HepG2 (cell line): ENCODE results near the gene C2orf81. TPM values are rescaled to one million over a fixed set of nuclear protein-coding genes. Genes with fewer than 3 reads are reported as not detected.

Source experiments
- ATAC-seq: fragments of 200-7000 bp; cut with Tn5 transposase; 3 replicates; pipeline ENCODE4 v1.9.1; 2020; ENCODE audit warnings: mild to moderate bottlenecking, moderate library complexity
- BruUV-seq: library from RNA; stranded (reverse); fragments of 400-500 nt; replicated peaks from 2 replicates; lab custom pipeline; 2021; lab: Mats Ljungman, UMichigan
- CTCF ChIA-PET: fragments of 300-600 bp; formaldehyde crosslinking; extraction: SDS; loops from one replicate; lab custom pipeline; 2021; ENCODE audit warnings: low total read pairs, inconsistent platforms, low intra/inter-chr PET ratio; lab: Yijun Ruan, JAX
- POLR2A ChIA-PET: fragments of 350-600 bp; sonication (Branson Sonifier 250); formaldehyde crosslinking; loops from one replicate; lab custom pipeline; 2020; ENCODE audit warnings: antibody characterized with exemption, inconsistent platforms; lab: Yijun Ruan, JAX
- DNase-seq: peaks from one replicate; pipeline ENCODE4 v3.0.0-alpha.2; 2015; ENCODE audit warnings: low spot score
- FAIRE-seq: peaks from 3 replicates; lab custom pipeline; 2011; peaks lifted over from hg19 to GRCh38; lab: Jason Lieb, UNC
- H2AFZ ChIP-seq: one replicate; pipeline ENCODE4 v1.6.1; 2011; ENCODE audit warnings: low read length, inconsistent platforms
- H3K27ac ChIP-seq: fragments of 300-600 bp; 3 replicates; pipeline ENCODE4 v1.8.0; 2011; ENCODE audit warnings: mixed run types, mild to moderate bottlenecking, mixed read lengths, low read length, inconsistent platforms; ENCODE audit not compliant: insufficient read depth; ENCODE audit errors: extremely low read length
- H3K27me3 ChIP-seq, 2 experiments: fragments of 200-600 bp in 1 of 2; 2 replicates in 1 of 2; 3 replicates in 1 of 2; pipeline versions ENCODE4 v1.6.0 to v1.8.0; 2011; ENCODE audit warnings: low read length in 2 of 2, mild to moderate bottlenecking in 2 of 2, moderate library complexity in 2 of 2, inconsistent platforms in 1 of 2; ENCODE audit not compliant: insufficient read depth in 2 of 2, control insufficient read depth in 1 of 2
- H3K36me3 ChIP-seq, 2 experiments: fragments of 200-600 bp in 1 of 2; replicated peaks in 1 of 2; 2 replicates in 1 of 2; 3 replicates in 1 of 2; pipeline versions ENCODE4 v1.5.1 to v1.8.0; 2011; ENCODE audit warnings: low read length in 2 of 2, inconsistent platforms in 1 of 2; ENCODE audit not compliant: insufficient read depth in 2 of 2, control insufficient read depth in 1 of 2
- H3K4me1 ChIP-seq: 2 replicates; pipeline ENCODE4 v1.5.1; 2012; ENCODE audit warnings: low read length, inconsistent platforms; ENCODE audit not compliant: insufficient read depth
- H3K4me2 ChIP-seq: 2 replicates; pipeline ENCODE4 v1.6.0; 2011; ENCODE audit warnings: low read depth, low read length, inconsistent platforms
- H3K4me3 ChIP-seq, 3 experiments: fragments of 200-600 bp in 1 of 3; sonication (generic), shearing (Covaris generic) in 1 of 3; replicated peaks in 1 of 3; 2 replicates each; pipeline ENCODE4 v1.5.1; 2011 to 2016; ENCODE audit warnings: low read length in 3 of 3, inconsistent platforms in 2 of 3, low read depth in 2 of 3, mild to moderate bottlenecking in 2 of 3, control low read depth in 1 of 3, mixed read lengths in 1 of 3; ENCODE audit not compliant: insufficient read depth in 1 of 3
- H3K79me2 ChIP-seq: one replicate; pipeline ENCODE4 v1.6.1; 2011; ENCODE audit warnings: low read length, inconsistent platforms; ENCODE audit not compliant: insufficient read depth
- H3K9ac ChIP-seq: 2 replicates; pipeline ENCODE4 v1.6.0; 2011; ENCODE audit warnings: mild to moderate bottlenecking, low read depth, low read length, inconsistent platforms; ENCODE audit not compliant: insufficient read depth
- H3K9me3 ChIP-seq: 2 replicates; pipeline ENCODE4 v1.5.1; 2012; ENCODE audit warnings: mild to moderate bottlenecking, low read length
- H4K20me1 ChIP-seq: 2 replicates; pipeline ENCODE4 v1.6.0; 2011; ENCODE audit warnings: inconsistent platforms, mild to moderate bottlenecking, low read length, moderate library complexity; ENCODE audit not compliant: insufficient read depth
- BRD4 ChIP-seq: sonication (generic); formaldehyde crosslinking; IDR thresholded peaks from 2 replicates; pipeline ENCODE4 v1.4.0; 2020; ENCODE audit warnings: missing genetic modification reagents
- DPF2 ChIP-seq: sonication (generic); formaldehyde crosslinking; IDR thresholded peaks from 2 replicates; pipeline ENCODE4 v1.4.0; 2020; ENCODE audit warnings: mild to moderate bottlenecking, low read depth, missing genetic modification reagents, borderline replicate concordance
- HMG20B ChIP-seq: conservative IDR thresholded peaks from 2 replicates; pipeline ENCODE4 v1.6.1; 2016; ENCODE audit warnings: missing genetic modification reagents, missing compliant biosample characterization
- LRRFIP1 ChIP-seq: sonication (generic); formaldehyde crosslinking; conservative IDR thresholded peaks from 2 replicates; pipeline ENCODE4 v1.4.0; 2020; ENCODE audit warnings: missing genetic modification reagents
- PTBP1 ChIP-seq: fragments of 200-400 bp; formaldehyde crosslinking; IDR thresholded peaks from 2 replicates; pipeline ENCODE4 v1.6.1; 2018; ENCODE audit warnings: low read length, low read depth; ENCODE audit not compliant: poor library complexity, severe bottlenecking
- SOX5 ChIP-seq: IDR thresholded peaks from 2 replicates; pipeline ENCODE4 v1.6.1; 2016; ENCODE audit warnings: borderline replicate concordance
- TOPORS ChIP-seq: sonication (generic); formaldehyde crosslinking; IDR thresholded peaks from 2 replicates; pipeline ENCODE4 v1.8.0; 2023; ENCODE audit warnings: mild to moderate bottlenecking, missing genetic modification reagents
- ZNF24 ChIP-seq: fragments of 450-650 bp; IDR thresholded peaks from 2 replicates; pipeline ENCODE4 v1.6.1; 2017; ENCODE audit warnings: antibody characterized with exemption, mild to moderate bottlenecking
- ZNF296 ChIP-seq: sonication (generic); formaldehyde crosslinking; conservative IDR thresholded peaks from 2 replicates; pipeline ENCODE4 v1.5.0; 2020; ENCODE audit warnings: mild to moderate bottlenecking, missing genetic modification reagents
- ZNF329 ChIP-seq: sonication (generic); formaldehyde crosslinking; IDR thresholded peaks from 2 replicates; pipeline ENCODE4 v1.9.0; 2021; ENCODE audit warnings: low read depth, mild to moderate bottlenecking, missing genetic modification reagents
- ZNF333 ChIP-seq: sonication (generic); formaldehyde crosslinking; IDR thresholded peaks from 2 replicates; pipeline ENCODE4 v1.4.0; 2020; ENCODE audit warnings: mild to moderate bottlenecking, missing genetic modification reagents, borderline replicate concordance
- ZNF354B ChIP-seq: sonication (generic); formaldehyde crosslinking; IDR thresholded peaks from 2 replicates; pipeline ENCODE4 v1.8.0; 2022; ENCODE audit warnings: mild to moderate bottlenecking, missing genetic modification reagents
- ZNF432 ChIP-seq: sonication (generic); formaldehyde crosslinking; IDR thresholded peaks from 2 replicates; pipeline ENCODE4 v1.5.0; 2020; ENCODE audit warnings: missing genetic modification reagents, mild to moderate bottlenecking, borderline replicate concordance
- ZNF614 ChIP-seq: IDR thresholded peaks from 2 replicates; pipeline ENCODE4 v1.6.1; 2018; ENCODE audit warnings: missing biosample characterization, missing genetic modification reagents, inconsistent platforms, borderline replicate concordance
- ZNF629 ChIP-seq: sonication (generic); formaldehyde crosslinking; conservative IDR thresholded peaks from 2 replicates; pipeline ENCODE4 v1.5.0; 2020; ENCODE audit warnings: missing genetic modification reagents
- ZNF7 ChIP-seq: IDR thresholded peaks from 2 replicates; pipeline ENCODE4 v1.6.1; 2016; ENCODE audit warnings: missing biosample characterization, missing genetic modification reagents
- ZNF772 ChIP-seq: sonication (generic); formaldehyde crosslinking; IDR thresholded peaks from 2 replicates; pipeline ENCODE4 v1.5.0; 2020; ENCODE audit warnings: mild to moderate bottlenecking, missing genetic modification reagents
- ZSCAN12 ChIP-seq: sonication (generic); formaldehyde crosslinking; IDR thresholded peaks from 2 replicates; pipeline ENCODE4 v1.9.0; 2021; ENCODE audit warnings: mild to moderate bottlenecking, missing genetic modification reagents
- WGBS: methylation state at CpG from one replicate; pipeline ENCODE4 v1.1.6; 2017; ENCODE audit warnings: low lambda C conversion rate; 5-methylcytosine and 5-hydroxymethylcytosine counted together
- in situ Hi-C: cut with HindIII; loops from 2 replicates; pipeline ENCODE4 v1.10.0; 2017; ENCODE audit warnings: low pct_unique_long_range_greater_than_20kb; ENCODE audit not compliant: extremely low pct_ligation_motif_present
- intact Hi-C: fragments of 100-400 bp; cut with micrococcal nuclease; formaldehyde crosslinking; loops from one replicate; pipeline ENCODE4 v1.10.0; 2022; ENCODE audit not compliant: unreplicated experiment
- polyA plus RNA-seq, 8 experiments: library from polyadenylated mRNA; depleted of rRNA in 3 of 8; stranded (reverse) in 7 of 8; unstranded in 1 of 8; fragments of >200 nt; fragmentation: Illumina TruSeq in 4 of 8; extraction: Trizol in 4 of 8; gene quantifications; 2 replicates each; pipeline versions ENCODE4 v1.2.1 to v1.2.3, GENCODE V29; 2011 to 2016; ENCODE audit warnings: low read depth in 4 of 8, missing spikeins in 1 of 8, mixed read lengths in 1 of 8; ENCODE audit not compliant: insufficient read depth in 1 of 8
- total RNA-seq, 5 experiments: library from RNA; depleted of rRNA; stranded (reverse); fragments of >200 nt; fragmentation: Illumina TruSeq; extraction: Trizol; gene quantifications; 2 replicates each; pipeline ENCODE4 v1.2.3, GENCODE V29; 2016; ENCODE audit warnings: low read depth in 1 of 5
- TF ChIP-seq, protein P1 (sequence below): sonication (generic); formaldehyde crosslinking; IDR thresholded peaks from 2 replicates; pipeline ENCODE4 v1.4.0; 2020; ENCODE audit warnings: missing genetic modification reagents
- TF ChIP-seq, protein P2 (sequence below): IDR thresholded peaks from 2 replicates; pipeline ENCODE4 v1.6.1; 2016; ENCODE audit warnings: missing compliant biosample characterization, missing genetic modification reagents, borderline replicate concordance

Gene C2orf81
- total and polyA plus RNA-seq, 2 of the 13 experiments (the other 11 are each of a cell fraction or from before 2014, with no cell fraction given), result 0.15 to 0.17 TPM

GRCh38 chr2:74413001-74413698, 8.3 kb downstream of the C2orf81 start (continued):
- no peak for TF ChIP-seq ZNF614 (CRISPR knock-in tag)
- TF ChIP-seq TOPORS, result no peak
- TF ChIP-seq ZNF354B (CRISPR knock-in tag), result no peak
- TF ChIP-seq ZNF432 (CRISPR knock-in tag), result no peak
- TF ChIP-seq LRRFIP1 (CRISPR knock-in tag), result no peak
- no peak for TF ChIP-seq PTBP1
- no peak for TF ChIP-seq ZNF7
- no peak for TF ChIP-seq HMG20B (CRISPR knock-in tag)
- no peak for TF ChIP-seq ZSCAN12
- 0 out of 2 replicates have a peak, but pooled peaks have one; percentile 25 for TF ChIP-seq DPF2 (CRISPR knock-in tag)
- TF ChIP-seq, all 625 proteins: peak for 106

GRCh38 chr2:74407682-74408081, 13.7 kb downstream of the C2orf81 start:
- Histone ChIP-seq H3K9ac (no peak overlapping the region), H3K27me3 (peaks cover 0 to 14% of the 10 kb centered on the region in 2 experiments; a peak in 3 of 5 replicates), H3K4me3 (no peak overlapping the region), H3K36me3 (no peaks in the 10 kb centered on the region), H2AFZ (no peak overlapping the region), H4K20me1 (no peaks in the 10 kb centered on the region), H3K27ac (no peak overlapping the region), H3K9me3 (no peaks in the 10 kb centered on the region), H3K4me1 (peaks cover 7% of the 10 kb centered on the region), H3K4me2 (no peak overlapping the region), H3K79me2 (no peaks in the 10 kb centered on the region)
- ATAC-seq (no peak), DNase-seq (no peak), FAIRE-seq (no peak)
- in situ Hi-C loops, result no loop called here
- WGBS, result 32% methylated on average over 5 of the region's 5 CpGs
- BruUV-seq, result no TSS peak
- POLR2A ChIA-PET, result no interaction called here
- intact Hi-C loops, result no loop called here
- CTCF ChIA-PET, result no interaction called here
- TF ChIP-seq, protein P1, sequence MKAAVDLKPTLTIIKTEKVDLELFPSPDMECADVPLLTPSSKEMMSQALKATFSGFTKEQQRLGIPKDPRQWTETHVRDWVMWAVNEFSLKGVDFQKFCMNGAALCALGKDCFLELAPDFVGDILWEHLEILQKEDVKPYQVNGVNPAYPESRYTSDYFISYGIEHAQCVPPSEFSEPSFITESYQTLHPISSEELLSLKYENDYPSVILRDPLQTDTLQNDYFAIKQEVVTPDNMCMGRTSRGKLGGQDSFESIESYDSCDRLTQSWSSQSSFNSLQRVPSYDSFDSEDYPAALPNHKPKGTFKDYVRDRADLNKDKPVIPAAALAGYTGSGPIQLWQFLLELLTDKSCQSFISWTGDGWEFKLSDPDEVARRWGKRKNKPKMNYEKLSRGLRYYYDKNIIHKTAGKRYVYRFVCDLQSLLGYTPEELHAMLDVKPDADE (CRISPR knock-in tag), result no peak
- no peak for TF ChIP-seq ZNF629 (CRISPR knock-in tag)
- TF ChIP-seq SOX5 (CRISPR knock-in tag), result no peak
- TF ChIP-seq ZNF24, result no peak
- no peak for TF ChIP-seq ZNF772 (CRISPR knock-in tag)
- no peak for TF ChIP-seq ZNF296
- TF ChIP-seq, protein P2, sequence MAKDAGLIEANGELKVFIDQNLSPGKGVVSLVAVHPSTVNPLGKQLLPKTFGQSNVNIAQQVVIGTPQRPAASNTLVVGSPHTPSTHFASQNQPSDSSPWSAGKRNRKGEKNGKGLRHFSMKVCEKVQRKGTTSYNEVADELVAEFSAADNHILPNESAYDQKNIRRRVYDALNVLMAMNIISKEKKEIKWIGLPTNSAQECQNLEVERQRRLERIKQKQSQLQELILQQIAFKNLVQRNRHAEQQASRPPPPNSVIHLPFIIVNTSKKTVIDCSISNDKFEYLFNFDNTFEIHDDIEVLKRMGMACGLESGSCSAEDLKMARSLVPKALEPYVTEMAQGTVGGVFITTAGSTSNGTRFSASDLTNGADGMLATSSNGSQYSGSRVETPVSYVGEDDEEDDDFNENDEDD (CRISPR knock-in tag), result no peak
- no peak for TF ChIP-seq ZNF333 (CRISPR knock-in tag)
- no peak for TF ChIP-seq BRD4 (CRISPR knock-in tag)
- TF ChIP-seq ZNF329 (CRISPR knock-in tag), result no peak
